Activated naive CD4-positive, alpha-beta T cell treated with anti-CD3 and anti-CD28 coated beads, Interleukin-2, amount 50 U/mL, for 24 hours (primary cell): ENCODE data around the gene SUFU.

Source experiments
- H3K27ac Mint-ChIP-seq: one replicate; pipeline ENCODE4 v1.8.0; 2021; ENCODE audit warnings: mild to moderate bottlenecking, mixed read lengths
- H3K27me3 Mint-ChIP-seq: one replicate; pipeline ENCODE4 v1.8.0; 2021; ENCODE audit warnings: mixed read lengths
- H3K36me3 Mint-ChIP-seq: one replicate; pipeline ENCODE4 v1.8.0; 2021; ENCODE audit warnings: mixed read lengths
- H3K4me1 Mint-ChIP-seq: one replicate; pipeline ENCODE4 v1.8.0; 2021; ENCODE audit warnings: mixed read lengths
- H3K4me3 Mint-ChIP-seq: one replicate; pipeline ENCODE4 v1.8.0; 2021; ENCODE audit warnings: mild to moderate bottlenecking, mixed read lengths
- H3K9me3 Mint-ChIP-seq: one replicate; pipeline ENCODE4 v1.8.0; 2021; ENCODE audit warnings: mixed read lengths

Gene SUFU

DNA sequence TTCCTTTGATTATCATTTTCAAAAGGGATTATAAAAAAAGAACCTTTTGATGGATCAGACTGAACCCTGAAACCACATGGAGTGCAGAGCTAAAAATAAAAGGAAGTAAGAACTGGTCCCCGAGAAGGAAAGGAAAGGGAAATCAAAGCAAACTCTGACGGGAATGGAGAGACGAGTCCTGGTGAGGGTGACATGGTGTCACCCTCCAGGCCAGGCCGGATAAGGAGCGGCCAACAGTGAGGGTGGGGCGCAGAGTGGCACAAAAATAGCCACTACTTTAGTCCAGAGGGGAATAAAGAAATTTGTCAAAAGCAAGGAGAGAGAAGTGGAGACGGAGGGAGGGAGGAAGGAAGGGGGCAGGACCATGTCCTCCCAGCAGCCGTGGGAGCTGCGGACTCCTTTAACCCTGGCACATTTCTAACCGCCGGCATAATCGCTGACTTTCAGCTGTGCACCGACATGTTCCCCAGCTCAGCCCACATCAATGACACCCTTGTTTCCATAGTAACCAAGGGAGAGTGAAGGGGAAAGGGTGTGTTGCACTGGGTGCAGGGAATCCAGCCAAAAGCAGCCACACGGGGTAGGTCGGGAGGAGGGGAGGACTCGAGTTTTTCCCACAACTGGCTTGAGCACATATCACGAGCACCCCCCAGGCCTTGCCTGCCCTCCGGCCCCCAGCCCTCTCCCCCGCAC lies 170.2 kb downstream of the SUFU start:
- peak overlapping the region; percentile 87 for H3K4me3 Mint-ChIP-seq
- H3K27ac Mint-ChIP-seq, result peak overlapping the region; percentile 89
- no peaks in the 10 kb centered on the region for H3K36me3 Mint-ChIP-seq
- no peaks in the 10 kb centered on the region for H3K27me3 Mint-ChIP-seq
- peaks cover 59% of the 10 kb centered on the region for H3K4me1 Mint-ChIP-seq
- H3K9me3 Mint-ChIP-seq, result no peaks in the 10 kb centered on the region

DNA sequence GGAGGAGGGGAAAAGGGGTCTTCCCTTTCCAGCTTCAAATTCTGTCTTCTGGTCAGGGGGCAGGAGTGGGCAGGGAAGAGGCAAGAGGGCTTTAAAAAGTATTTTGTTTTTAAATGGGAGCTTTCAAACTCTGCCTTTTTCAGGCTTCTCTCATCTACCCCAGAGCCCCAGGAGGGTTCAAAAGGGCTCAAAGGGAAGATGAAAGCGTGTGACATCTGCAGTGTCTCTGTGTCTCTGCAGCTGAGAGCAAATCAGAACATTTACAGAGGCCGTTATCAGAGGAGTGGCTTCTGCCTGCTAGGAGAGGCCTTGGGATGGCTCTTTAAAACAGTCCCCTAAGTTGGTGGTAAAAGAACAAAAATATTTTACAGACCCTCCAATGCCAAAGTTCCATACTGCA lies 170.8 kb downstream of the SUFU start:
- peaks cover 61% of the 10 kb centered on the region for H3K4me1 Mint-ChIP-seq

DNA sequence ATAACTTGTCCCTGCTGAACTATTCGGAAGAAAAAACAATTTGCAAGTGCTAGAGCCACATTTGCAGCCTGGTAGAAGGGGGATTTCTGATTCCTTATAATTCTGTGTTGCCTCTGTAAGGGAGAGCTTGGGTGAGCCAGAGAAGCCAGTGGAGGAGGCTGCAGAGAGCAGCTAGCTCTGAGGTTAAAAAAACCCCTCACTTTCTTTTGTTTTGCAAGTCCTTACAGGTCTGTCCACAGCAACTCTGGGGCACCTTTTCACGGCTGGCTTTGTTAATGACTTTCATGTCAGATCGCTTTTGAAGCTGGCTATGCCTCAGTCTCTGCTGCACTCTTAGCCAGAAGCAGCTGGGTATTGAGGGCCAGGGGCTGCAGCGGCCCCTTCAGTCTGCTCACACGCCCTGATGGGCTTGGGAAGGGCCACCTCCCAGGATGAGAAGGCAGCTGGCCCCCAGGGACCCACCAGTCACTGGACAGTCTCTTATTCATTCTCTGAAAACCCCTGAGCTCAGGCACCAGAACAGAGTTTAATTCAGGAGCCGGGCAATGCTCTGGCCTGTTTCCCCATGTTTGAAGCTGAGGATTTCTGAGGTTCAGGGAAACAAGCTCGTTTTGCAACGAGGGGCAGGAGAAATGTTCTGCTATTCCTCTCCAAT lies 171.4 kb downstream of the SUFU start:
- Mint-ChIP-seq H3K27me3 (no peaks in the 10 kb centered on the region), H3K4me3 (peak overlapping the region; percentile 87), H3K27ac (no peak overlapping the region), H3K36me3 (no peaks in the 10 kb centered on the region), H3K9me3 (no peaks in the 10 kb centered on the region), H3K4me1 (peaks cover 61% of the 10 kb centered on the region)

More for the DNA sequence above, 170.8 kb downstream of the SUFU start:
- Mint-ChIP-seq H3K27ac (no peak overlapping the region), H3K9me3 (no peaks in the 10 kb centered on the region), H3K27me3 (no peaks in the 10 kb centered on the region), H3K36me3 (no peaks in the 10 kb centered on the region), H3K4me3 (peak overlapping the region; percentile 87)

DNA sequence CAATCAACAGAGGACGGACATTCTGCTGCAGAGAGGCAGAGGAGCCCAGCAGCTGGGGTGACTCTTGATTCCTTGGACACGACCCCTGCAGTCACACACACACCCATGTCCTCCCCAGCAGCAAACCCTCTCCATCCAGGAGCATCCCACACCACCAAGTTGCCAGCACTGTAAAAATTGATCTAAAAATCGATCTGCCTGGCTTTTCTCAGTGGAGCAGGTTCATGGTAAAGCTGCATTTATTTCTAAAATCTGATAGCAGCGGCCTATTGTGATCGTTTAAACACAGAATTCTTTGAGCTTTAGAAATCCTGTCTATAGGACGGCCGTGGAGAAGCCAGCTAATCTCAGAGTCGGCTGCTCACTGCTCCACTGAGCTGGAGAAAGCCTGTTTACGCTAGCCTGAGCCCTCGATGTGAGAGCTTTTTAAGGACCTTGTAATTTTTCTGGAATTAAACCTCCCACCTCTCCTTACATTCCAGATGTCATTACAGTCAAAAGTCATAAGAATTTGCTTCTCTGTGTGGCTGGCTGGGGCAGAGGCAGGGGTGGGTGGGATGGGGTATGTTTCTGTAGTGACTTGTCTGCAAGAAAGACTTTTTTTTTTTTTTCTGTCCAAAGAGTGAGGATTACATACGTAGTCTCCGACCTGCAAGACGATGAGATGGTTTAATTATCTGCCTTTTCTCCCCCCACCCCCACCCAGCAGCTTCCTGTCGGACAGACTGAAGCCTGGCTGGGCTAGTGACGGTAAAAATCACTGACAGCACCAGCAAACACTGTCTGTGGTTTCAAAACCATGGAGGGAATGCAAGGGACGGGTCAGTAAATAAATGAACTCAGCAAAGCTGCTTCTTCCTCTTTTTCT lies 172.1 kb downstream of the SUFU start:
- H3K4me1 Mint-ChIP-seq, result peaks cover 61% of the 10 kb centered on the region
- no peaks in the 10 kb centered on the region for H3K36me3 Mint-ChIP-seq
- peak overlapping the region; percentile 65 for H3K4me3 Mint-ChIP-seq
- peak overlapping the region; percentile 76 for H3K27ac Mint-ChIP-seq
- H3K9me3 Mint-ChIP-seq, result no peaks in the 10 kb centered on the region
- no peaks in the 10 kb centered on the region for H3K27me3 Mint-ChIP-seq

DNA sequence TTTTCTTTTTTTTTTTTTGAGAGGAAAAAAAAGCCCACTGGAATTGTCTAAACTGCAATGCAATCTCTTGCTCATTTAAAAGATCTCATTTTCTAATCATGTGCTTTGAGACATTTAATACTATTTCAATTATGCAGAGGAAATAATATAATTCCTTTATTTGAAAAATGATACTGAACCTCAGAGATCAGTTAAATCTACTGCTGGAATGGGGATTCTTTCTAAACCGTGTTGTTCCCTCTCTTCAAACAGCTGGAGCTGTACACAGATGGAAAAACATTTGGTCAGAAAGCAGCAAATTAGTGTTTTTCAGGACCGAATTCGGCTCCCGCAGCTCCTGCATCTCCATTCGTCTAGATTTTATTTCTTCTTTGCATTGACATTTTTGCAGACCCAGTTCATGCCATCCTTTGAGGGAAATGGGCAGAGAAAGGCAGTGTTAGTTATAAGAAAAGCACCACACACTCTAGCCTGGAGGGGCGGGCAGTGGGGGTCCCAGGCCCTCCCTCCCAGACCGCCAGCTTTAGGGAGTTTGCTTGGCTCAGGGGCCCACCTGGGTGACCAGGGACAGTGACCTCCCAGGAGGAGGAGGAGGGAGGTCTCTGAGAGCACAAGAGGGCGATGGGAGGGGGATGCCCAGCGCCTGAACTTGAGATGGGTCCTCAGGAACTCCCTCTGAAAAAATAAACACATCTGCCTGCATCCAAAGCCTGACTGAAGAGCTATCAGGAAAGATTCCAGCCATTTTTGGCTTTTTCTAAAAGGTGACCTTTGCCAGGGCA lies 173.0 kb downstream of the SUFU start:
- H3K4me1 Mint-ChIP-seq, result peaks cover 65% of the 10 kb centered on the region
- no peaks in the 10 kb centered on the region for H3K27me3 Mint-ChIP-seq
- no peak overlapping the region for H3K4me3 Mint-ChIP-seq
- H3K9me3 Mint-ChIP-seq, result no peaks in the 10 kb centered on the region
- H3K36me3 Mint-ChIP-seq, result no peaks in the 10 kb centered on the region
- no peak overlapping the region for H3K27ac Mint-ChIP-seq

DNA sequence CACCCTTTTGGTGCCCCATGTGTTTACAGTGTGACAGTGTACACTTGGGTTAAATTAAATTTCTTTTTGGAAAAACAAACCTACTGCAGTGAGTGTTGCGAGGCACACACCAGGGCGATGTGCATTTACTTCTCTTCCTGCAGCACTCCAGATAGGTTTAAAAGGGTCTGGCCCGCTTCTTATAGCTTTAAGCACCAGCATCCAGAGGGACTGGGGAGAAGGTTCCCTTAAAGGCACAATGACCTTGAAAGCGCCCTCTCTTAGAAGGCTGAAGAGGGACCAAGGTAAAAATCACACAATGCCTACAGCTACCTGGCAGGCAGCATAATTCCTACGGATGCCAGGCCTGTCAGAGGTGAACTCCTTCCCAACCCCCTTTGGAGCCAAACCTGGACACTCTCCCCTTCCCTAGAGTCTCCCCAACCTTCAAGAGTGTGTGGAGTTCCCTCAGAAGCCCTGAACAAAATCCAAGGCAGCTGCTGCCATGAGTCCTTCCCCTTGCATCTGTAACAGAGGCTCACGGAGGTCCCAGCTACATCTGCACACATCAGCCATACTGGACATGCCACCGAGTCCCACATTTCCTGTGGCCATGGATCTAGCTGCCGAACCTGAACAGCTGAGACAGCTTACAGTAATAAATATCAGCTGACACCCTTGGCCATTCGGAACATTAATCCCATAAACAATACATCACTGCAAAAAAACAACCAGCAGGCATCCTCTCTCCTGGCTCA lies 173.7 kb downstream of the SUFU start:
- peaks cover 2% of the 10 kb centered on the region for H3K36me3 Mint-ChIP-seq
- no peak overlapping the region for H3K27ac Mint-ChIP-seq
- no peaks in the 10 kb centered on the region for H3K27me3 Mint-ChIP-seq
- H3K4me1 Mint-ChIP-seq, result peaks cover 72% of the 10 kb centered on the region
- H3K9me3 Mint-ChIP-seq, result no peaks in the 10 kb centered on the region
- no peak overlapping the region for H3K4me3 Mint-ChIP-seq

DNA sequence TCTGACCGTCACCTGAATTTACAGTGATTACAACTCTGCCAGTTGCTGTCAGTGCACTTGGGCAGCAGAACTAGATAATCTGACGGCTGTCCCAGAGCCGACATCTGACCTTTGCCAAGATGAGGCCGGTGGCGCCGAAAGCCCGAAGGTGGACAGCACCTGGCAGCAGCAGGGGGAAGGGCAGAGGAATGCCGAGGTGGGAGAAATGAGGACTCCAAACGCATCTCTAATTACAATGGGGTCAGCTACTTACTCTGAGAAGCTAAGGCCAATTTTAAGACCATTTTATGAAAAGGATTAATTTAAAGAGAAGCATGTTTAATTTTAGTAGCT lies 174.3 kb downstream of the SUFU start:
- H3K27ac Mint-ChIP-seq, result no peak overlapping the region
- peaks cover 71% of the 10 kb centered on the region for H3K4me1 Mint-ChIP-seq
- H3K27me3 Mint-ChIP-seq, result no peaks in the 10 kb centered on the region
- H3K9me3 Mint-ChIP-seq, result no peaks in the 10 kb centered on the region
- no peak overlapping the region for H3K4me3 Mint-ChIP-seq
- H3K36me3 Mint-ChIP-seq, result peaks cover 2% of the 10 kb centered on the region

DNA sequence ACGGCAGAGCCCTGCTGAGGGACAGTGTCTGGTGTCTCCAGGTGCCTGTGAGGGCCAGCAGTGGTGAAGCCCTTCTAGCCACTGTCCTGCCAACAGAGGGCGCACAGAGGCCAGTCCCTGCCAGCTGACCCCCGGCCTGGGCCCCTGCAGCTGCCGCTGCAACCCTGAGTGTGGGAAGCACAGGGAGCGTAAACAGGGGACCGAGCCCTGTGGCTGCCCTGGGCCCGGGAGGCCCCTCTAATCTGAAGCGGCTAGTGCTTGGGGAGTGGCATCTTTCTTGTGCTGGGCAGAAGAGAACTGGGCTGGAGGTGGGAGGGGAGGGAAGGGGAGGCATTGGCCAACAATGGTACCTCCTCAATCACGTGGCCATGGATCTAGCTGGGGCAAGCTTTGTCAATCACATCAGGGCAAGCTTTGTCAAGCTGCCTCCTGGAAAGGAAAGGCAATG lies 175.1 kb downstream of the SUFU start:
- Mint-ChIP-seq H3K27me3 (no peaks in the 10 kb centered on the region), H3K4me3 (no peak overlapping the region), H3K9me3 (no peaks in the 10 kb centered on the region), H3K4me1 (peaks cover 68% of the 10 kb centered on the region), H3K27ac (no peak overlapping the region), H3K36me3 (peaks cover 2% of the 10 kb centered on the region)

DNA sequence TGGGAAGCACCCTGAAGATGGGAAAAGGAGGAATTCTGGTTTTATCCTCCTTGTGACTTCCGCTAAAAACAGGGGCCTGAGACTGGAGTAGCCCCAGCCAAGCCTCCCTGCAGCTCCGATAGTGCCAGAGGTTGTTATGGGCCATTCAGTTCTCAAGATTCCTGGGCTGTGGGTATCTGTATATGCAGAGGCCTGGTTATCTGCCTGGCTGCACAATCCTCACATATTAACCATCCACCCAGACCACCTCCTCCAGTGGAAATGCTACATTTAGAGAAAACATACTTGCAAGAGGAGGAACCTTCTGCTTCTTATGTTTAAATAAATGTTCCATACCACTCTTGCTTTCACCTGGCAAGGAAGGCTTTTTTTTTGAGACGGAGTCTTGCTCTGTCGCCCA lies 175.8 kb downstream of the SUFU start:
- Mint-ChIP-seq H3K27me3 (no peaks in the 10 kb centered on the region), H3K4me1 (peaks cover 61% of the 10 kb centered on the region), H3K9me3 (no peaks in the 10 kb centered on the region), H3K36me3 (peaks cover 2% of the 10 kb centered on the region), H3K27ac (no peak overlapping the region), H3K4me3 (no peak overlapping the region)

DNA sequence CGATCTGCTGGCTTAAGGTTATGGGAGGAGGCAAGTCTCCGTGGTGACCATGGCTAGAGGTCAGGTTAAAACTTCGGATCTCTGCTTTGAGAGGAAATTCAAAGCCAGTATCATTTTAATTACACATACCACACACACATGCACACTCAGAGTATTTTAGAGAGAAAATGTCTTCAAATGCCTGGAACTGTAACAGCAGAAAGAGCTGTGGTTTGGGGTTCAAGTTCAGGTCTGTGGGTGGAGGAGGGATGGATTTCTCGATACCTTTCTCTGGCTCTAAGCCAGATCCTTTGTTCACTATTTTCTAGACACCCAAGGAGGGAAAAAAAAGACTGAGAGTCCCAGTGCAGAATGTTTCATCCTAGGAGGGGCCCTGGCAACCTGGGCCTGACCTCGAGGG lies 177.9 kb downstream of the SUFU start:
- no peaks in the 10 kb centered on the region for H3K27me3 Mint-ChIP-seq
- H3K9me3 Mint-ChIP-seq, result no peaks in the 10 kb centered on the region
- H3K4me1 Mint-ChIP-seq, result peaks cover 40% of the 10 kb centered on the region
- H3K36me3 Mint-ChIP-seq, result peaks cover 2% of the 10 kb centered on the region
- H3K4me3 Mint-ChIP-seq, result no peak overlapping the region
- no peak overlapping the region for H3K27ac Mint-ChIP-seq

DNA sequence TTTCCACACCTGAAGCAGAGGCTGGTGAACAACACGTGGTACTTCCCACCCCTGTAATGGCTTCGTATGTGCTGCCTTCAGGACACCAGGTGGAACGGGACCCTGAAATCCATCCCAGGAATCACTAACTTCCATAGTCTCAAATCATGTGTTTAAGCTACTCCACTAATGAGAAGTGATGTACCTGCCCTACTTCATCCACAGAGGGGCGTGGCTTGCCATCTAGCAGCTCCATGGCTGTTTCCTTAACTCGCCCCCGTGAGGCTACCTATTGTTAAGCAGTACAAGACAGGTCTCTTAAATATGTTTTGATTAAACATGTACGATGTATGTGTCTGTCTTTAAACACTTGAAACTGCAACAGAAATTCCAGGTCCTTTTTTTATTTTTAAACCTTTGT lies 178.6 kb downstream of the SUFU start:
- Mint-ChIP-seq H3K36me3 (peaks cover 2% of the 10 kb centered on the region), H3K4me3 (no peak overlapping the region), H3K9me3 (no peaks in the 10 kb centered on the region), H3K27me3 (no peaks in the 10 kb centered on the region), H3K4me1 (peaks cover 33% of the 10 kb centered on the region), H3K27ac (no peak overlapping the region)

DNA sequence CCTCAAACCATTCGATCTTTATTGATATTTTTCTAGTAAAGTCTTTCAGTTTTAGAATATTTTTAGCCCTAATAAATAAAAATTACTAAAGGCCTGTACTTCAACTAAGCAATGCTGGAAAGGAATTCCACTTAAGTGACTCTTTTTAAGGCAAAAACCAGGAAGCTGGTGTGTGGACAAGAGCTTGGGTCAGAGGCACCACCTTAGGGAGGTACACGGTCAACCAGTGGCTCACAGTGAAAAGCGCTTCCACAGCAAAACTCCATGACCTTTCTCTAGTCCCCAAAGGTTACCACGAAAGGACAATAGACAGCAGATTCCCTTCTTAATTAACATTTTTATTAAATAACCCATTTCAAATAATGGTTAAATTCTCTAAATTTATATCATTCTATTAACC lies 179.2 kb downstream of the SUFU start:
- Mint-ChIP-seq H3K36me3 (peaks cover 2% of the 10 kb centered on the region), H3K27me3 (no peaks in the 10 kb centered on the region), H3K27ac (no peak overlapping the region), H3K9me3 (no peaks in the 10 kb centered on the region), H3K4me1 (peaks cover 28% of the 10 kb centered on the region), H3K4me3 (no peak overlapping the region)
